H1 (cell line): Measurements from ENCODE around the gene TEX10. TPM values are rescaled to one million over a fixed set of nuclear protein-coding genes. Genes with fewer than 3 reads are reported as not detected.

ENCODE experiments used
- CTCF ChIA-PET: fragments of 300-600 bp; sonication (Branson Sonifier 250); formaldehyde crosslinking; loops from one replicate; lab custom pipeline; 2021; ENCODE audit not compliant: partially characterized antibody; lab: Charles Lee
- POLR2A ChIA-PET: fragments of 300-600 bp; sonication (Branson Sonifier 250); formaldehyde crosslinking; loops from one replicate; lab custom pipeline; 2021; ENCODE audit warnings: inconsistent platforms; ENCODE audit not compliant: partially characterized antibody; lab: Charles Lee
- DNase-seq, 2 experiments: peaks; one replicate each; pipeline versions ENCODE4 v3.0.0 to v3.0.0-alpha.2; 2010 to 2022; ENCODE audit warnings: low spot score in 2 of 2, low read depth in 1 of 2, mixed read lengths in 1 of 2
- FAIRE-seq: peaks from 2 replicates; lab custom pipeline; 2011; peaks lifted over from hg19 to GRCh38; lab: Jason Lieb, UNC
- H2AFZ ChIP-seq: 2 replicates; pipeline ENCODE4 v1.8.1; 2012; ENCODE audit warnings: low read length, inconsistent platforms
- H2AK5ac ChIP-seq: 2 replicates; pipeline ENCODE4 v1.6.1; 2013; ENCODE audit warnings: low read depth, low read length
- H2BK120ac ChIP-seq: replicated peaks from 2 replicates; pipeline ENCODE3; 2013; ENCODE audit warnings: low read depth, low read length, inconsistent platforms
- H2BK12ac ChIP-seq: 2 replicates; pipeline ENCODE4 v1.6.1; 2013; ENCODE audit warnings: low read depth, low read length
- H2BK15ac ChIP-seq: 2 replicates; pipeline ENCODE4 v1.6.1; 2013; ENCODE audit warnings: low read length
- H2BK20ac ChIP-seq: 2 replicates; pipeline ENCODE4 v1.6.1; 2013; ENCODE audit warnings: low read length
- H2BK5ac ChIP-seq: 2 replicates; pipeline ENCODE4 v1.6.1; 2013; ENCODE audit warnings: low read depth, low read length
- H3K14ac ChIP-seq: 2 replicates; pipeline ENCODE4 v1.6.1; 2013; ENCODE audit warnings: inconsistent platforms; ENCODE audit not compliant: insufficient read length
- H3K18ac ChIP-seq: 2 replicates; pipeline ENCODE4 v1.6.1; 2013; ENCODE audit warnings: low read length; ENCODE audit errors: extremely low read depth
- H3K23ac ChIP-seq: 2 replicates; pipeline ENCODE4 v1.6.1; 2013; ENCODE audit warnings: inconsistent platforms; ENCODE audit not compliant: insufficient read length
- H3K23me2 ChIP-seq: 2 replicates; pipeline ENCODE4 v1.6.1; 2013; ENCODE audit warnings: low read depth, low read length
- H3K27ac ChIP-seq: 2 replicates; pipeline ENCODE4 v1.6.1; 2011; ENCODE audit warnings: low read depth, low read length, inconsistent platforms
- H3K27me3 ChIP-seq, 4 experiments: replicated peaks in 1 of 4; 1 replicate in 1 of 4; 2 replicates in 3 of 4; pipeline versions ENCODE4 v1.6.1 to v1.8.1; 2011 to 2013; ENCODE audit warnings: low read length in 3 of 4, mild to moderate bottlenecking in 3 of 4, inconsistent platforms in 2 of 4, mixed read lengths in 2 of 4, moderate library complexity in 1 of 4; ENCODE audit not compliant: control insufficient read depth in 3 of 4, insufficient read depth in 3 of 4; ENCODE audit errors: extremely low read depth in 1 of 4
- H3K36me3 ChIP-seq, 4 experiments: 2 replicates each; pipeline versions ENCODE4 v1.6.1 to v1.8.1; 2011 to 2013; ENCODE audit warnings: mild to moderate bottlenecking in 4 of 4, low read length in 3 of 4, moderate library complexity in 2 of 4, control low read depth in 1 of 4, inconsistent platforms in 1 of 4; ENCODE audit not compliant: insufficient read depth in 4 of 4, control insufficient read depth in 2 of 4
- H3K4ac ChIP-seq: replicated peaks from 2 replicates; pipeline ENCODE3; 2013; ENCODE audit warnings: low read length, low read depth, mixed read lengths, inconsistent platforms; ENCODE audit not compliant: insufficient read length
- H3K4me1 ChIP-seq, 4 experiments: replicated peaks in 1 of 4; 1 replicate in 1 of 4; 2 replicates in 3 of 4; pipeline versions ENCODE4 v1.6.1 to v1.8.1; 2011 to 2013; ENCODE audit warnings: low read length in 3 of 4, inconsistent platforms in 2 of 4, mixed read lengths in 1 of 4; ENCODE audit not compliant: insufficient read depth in 4 of 4, control insufficient read depth in 3 of 4
- H3K4me2 ChIP-seq, 2 experiments: 2 replicates each; pipeline versions ENCODE4 v1.6.1 to v1.8.1; 2011 to 2013; ENCODE audit warnings: low read depth in 2 of 2, low read length in 2 of 2, control low read depth in 1 of 2, inconsistent platforms in 1 of 2, mild to moderate bottlenecking in 1 of 2; ENCODE audit not compliant: insufficient read depth in 1 of 2
- H3K4me3 ChIP-seq, 4 experiments: fragments of 200-600, 300-600 bp in 1 of 4; sonication (generic), shearing (Covaris generic), sonication (Bioruptor Twin) in 1 of 4; 2 replicates each; pipeline versions ENCODE4 v1.5.1 to v1.8.1; 2011 to 2016; ENCODE audit warnings: low read length in 4 of 4, low read depth in 3 of 4, control low read depth in 2 of 4, inconsistent platforms in 2 of 4, mild to moderate bottlenecking in 2 of 4, mixed read lengths in 1 of 4, moderate library complexity in 1 of 4; ENCODE audit not compliant: insufficient read depth in 2 of 4; ENCODE audit errors: extremely low read depth in 1 of 4
- H3K56ac ChIP-seq: replicated peaks from 2 replicates; pipeline ENCODE3; 2013; ENCODE audit warnings: low read depth, mild to moderate bottlenecking, mixed read lengths, low read length, inconsistent platforms; ENCODE audit not compliant: insufficient read length
- H3K79me1 ChIP-seq: 2 replicates; pipeline ENCODE4 v1.6.1; 2013; ENCODE audit warnings: low read depth, low read length, control low read depth
- H3K79me2 ChIP-seq, 2 experiments: 2 replicates each; pipeline versions ENCODE4 v1.6.1 to v1.8.1; 2012 to 2013; ENCODE audit warnings: low read length in 2 of 2, mild to moderate bottlenecking in 2 of 2, inconsistent platforms in 1 of 2; ENCODE audit not compliant: insufficient read depth in 2 of 2, control insufficient read depth in 1 of 2
- H3K9ac ChIP-seq, 4 experiments: replicated peaks in 1 of 4; 1 replicate in 1 of 4; 2 replicates in 3 of 4; pipeline versions ENCODE4 v1.6.1 to v1.8.1; 2011 to 2013; ENCODE audit warnings: low read depth in 3 of 4, low read length in 3 of 4, control low read depth in 2 of 4, mild to moderate bottlenecking in 2 of 4, moderate library complexity in 2 of 4, inconsistent platforms in 1 of 4; ENCODE audit errors: extremely low read depth in 1 of 4
- H3K9me3 ChIP-seq, 2 experiments: 2 replicates each; pipeline versions ENCODE4 v1.6.1 to v1.8.1; 2012 to 2013; ENCODE audit warnings: mild to moderate bottlenecking in 2 of 2, moderate library complexity in 2 of 2, control low read depth in 1 of 2, inconsistent platforms in 1 of 2, low read depth in 1 of 2, low read length in 1 of 2, mixed read lengths in 1 of 2; ENCODE audit not compliant: insufficient read depth in 2 of 2
- H4K20me1 ChIP-seq, 2 experiments: replicated peaks in 1 of 2; 2 replicates each; pipeline versions ENCODE3 to v1.8.1; 2011 to 2013; ENCODE audit warnings: inconsistent platforms in 2 of 2, low read length in 2 of 2, mild to moderate bottlenecking in 1 of 2; ENCODE audit not compliant: insufficient read depth in 2 of 2, control insufficient read depth in 1 of 2
- H4K5ac ChIP-seq: 2 replicates; pipeline ENCODE4 v1.6.1; 2013; ENCODE audit warnings: low read length, low read depth, mixed read lengths, inconsistent platforms; ENCODE audit not compliant: insufficient read length
- H4K8ac ChIP-seq: 2 replicates; pipeline ENCODE4 v1.8.0; 2013; ENCODE audit warnings: mild to moderate bottlenecking, moderate library complexity, low read length, inconsistent platforms; ENCODE audit not compliant: insufficient read depth; ENCODE audit errors: extremely low read depth
- H4K91ac ChIP-seq: replicated peaks from 2 replicates; pipeline ENCODE3; 2013; ENCODE audit warnings: low read length, mixed read lengths, inconsistent platforms; ENCODE audit not compliant: insufficient read length
- BACH1 ChIP-seq: IDR thresholded peaks from 2 replicates; pipeline ENCODE4 v1.6.1; 2012; ENCODE audit warnings: low read length, improper control_type of control experiment
- BRCA1 ChIP-seq: IDR thresholded peaks from 2 replicates; pipeline ENCODE4 v1.6.1; 2012; ENCODE audit warnings: low read depth, low read length, improper control_type of control experiment
- CHD2 ChIP-seq: IDR thresholded peaks from 2 replicates; pipeline ENCODE4 v1.6.1; 2012; ENCODE audit warnings: low read length, improper control_type of control experiment
- FOSL1 ChIP-seq: IDR thresholded peaks from 2 replicates; pipeline ENCODE4 v1.6.1; 2011; ENCODE audit warnings: mild to moderate bottlenecking, low read depth, low read length, moderate library complexity; ENCODE audit not compliant: insufficient read depth
- HDAC2 ChIP-seq, 2 experiments: fragments of 300-600 bp in 1 of 2; sonication (generic) in 1 of 2; IDR thresholded peaks; 2 replicates each; pipeline ENCODE4 v1.6.1; 2011 to 2012; ENCODE audit warnings: low read depth in 2 of 2, low read length in 2 of 2, mild to moderate bottlenecking in 2 of 2, moderate library complexity in 2 of 2, borderline replicate concordance in 1 of 2, inconsistent platforms in 1 of 2
- RBBP5 ChIP-seq: IDR thresholded peaks from 2 replicates; pipeline ENCODE4 v1.7.1; 2012; ENCODE audit warnings: low read depth, mild to moderate bottlenecking, inconsistent platforms, low read length, moderate library complexity, borderline replicate concordance
- RFX5 ChIP-seq: IDR thresholded peaks from 2 replicates; pipeline ENCODE4 v1.6.1; 2011; ENCODE audit warnings: low read depth, low read length, improper control_type of control experiment, borderline replicate concordance
- SUZ12 ChIP-seq: fragments of 200-600 bp; sonication (generic); IDR thresholded peaks from 2 replicates; pipeline ENCODE4 v1.6.1; 2012; ENCODE audit warnings: mild to moderate bottlenecking, inconsistent platforms, low read length, moderate library complexity, mixed read lengths
- TAF7 ChIP-seq: optimal IDR thresholded peaks from 2 replicates; pipeline ENCODE3; 2011; ENCODE audit warnings: low read depth, mild to moderate bottlenecking, inconsistent platforms, low read length, moderate library complexity, borderline replicate concordance
- USF2 ChIP-seq: IDR thresholded peaks from 2 replicates; pipeline ENCODE4 v1.6.1; 2011; ENCODE audit warnings: low read length, improper control_type of control experiment
- ZNF274 ChIP-seq: IDR thresholded peaks from 2 replicates; pipeline ENCODE4 v1.7.0; 2012; ENCODE audit warnings: low read length, borderline replicate concordance; ENCODE audit errors: extremely low read depth
- WGBS, 2 experiments: shearing (Covaris generic) in 1 of 2; methylation state at CpG; one replicate each; pipeline versions ENCODE4 v1.1.6 to v1.1.7; 2013 to 2015; ENCODE audit warnings: low lambda C conversion rate in 2 of 2, mixed read lengths in 2 of 2, inconsistent platforms in 1 of 2, low coverage in 1 of 2, missing lambda C conversion rate in 1 of 2; ENCODE audit not compliant: insufficient replicate concordance in 2 of 2, insufficient coverage in 1 of 2, insufficient read length in 1 of 2; ENCODE audit errors: extremely low coverage in 1 of 2, missing lambda C conversion rate in 1 of 2; 5-methylcytosine and 5-hydroxymethylcytosine counted together
- polyA plus RNA-seq, 7 experiments: library from polyadenylated mRNA; depleted of rRNA in 3 of 7; stranded (reverse) in 5 of 7; unstranded in 2 of 7; fragments of >200 nt in 5 of 7; fragments of 200-250 nt in 2 of 7; gene quantifications; 1 replicate in 5 of 7; 2 replicates in 1 of 7; 4 replicates in 1 of 7; pipeline versions ENCODE4 v1.2.1 to v1.2.3, GENCODE V29; 2011 to 2013; ENCODE audit warnings: missing spikeins in 2 of 7, mixed read lengths in 2 of 7
- total RNA-seq: library from RNA; stranded (reverse); fragmentation: NEBNext Ultra II Directional; extraction: Animal tissue kit (Norgen Biotek cat#: 25700); gene quantifications from 2 replicates; pipeline ENCODE4 v1.2.1, GENCODE V29; 2021

The TEX10 gene
- total and polyA plus RNA-seq, 2 of the 8 experiments (the other 6 are each of a cell fraction or from before 2014, with no cell fraction given): 46.9 to 81.0 TPM

- no peak overlapping the region for H2BK12ac ChIP-seq
- no peak overlapping the region for H3K18ac ChIP-seq
- H3K4me3 ChIP-seq: no peak overlapping the region
- no peak overlapping the region for H4K91ac ChIP-seq
- H3K9ac ChIP-seq: no peak overlapping the region
- H2AFZ ChIP-seq: no peak overlapping the region
- no peaks in the 10 kb centered on the region for H3K27me3 ChIP-seq
- H4K20me1 ChIP-seq: no peaks in the 10 kb centered on the region
- no peak for TF ChIP-seq BACH1
- TF ChIP-seq SUZ12: no peak
- no peak for TF ChIP-seq RFX5
- no peak for TF ChIP-seq TAF7
- TF ChIP-seq USF2: no peak
- TF ChIP-seq RBBP5: no peak
- TF ChIP-seq HDAC2 (IDR thresholded peaks at IDR 0.05; ENCODE audit: borderline replicate concordance in 1 of 2, low read depth in 2 of 2, low read length in 2 of 2): no peak
- TF ChIP-seq ZNF274: no peak
- TF ChIP-seq BRCA1: no peak
- no peak for TF ChIP-seq CHD2
- no peak for TF ChIP-seq FOSL1
- no peak overlapping the region for H2BK120ac ChIP-seq
- H3K9me3 ChIP-seq: no peaks in the 10 kb centered on the region
- no peak overlapping the region for H2AK5ac ChIP-seq
- FAIRE-seq: no peak
- H3K56ac ChIP-seq: no peak overlapping the region
- no peak for DNase-seq
- no peaks in the 10 kb centered on the region for H3K79me1 ChIP-seq
- no peak overlapping the region for H3K4me2 ChIP-seq
- 79% methylated on average over 4 of the region's 4 CpGs; no CpG with 5 or more reads in 1 of the 2 experiments for WGBS, 2 experiments
- no peak overlapping the region for H2BK15ac ChIP-seq
- H2BK20ac ChIP-seq: no peak overlapping the region
- no peaks in the 10 kb centered on the region for H3K23me2 ChIP-seq
- no peak overlapping the region for H3K4ac ChIP-seq
- no peaks in the 10 kb centered on the region for H3K4me1 ChIP-seq
- ChIA-PET CTCF (interaction anchor here (0.7 to 1.0 kb wide), 3 partner anchors 75 to 216 kb away, joined by 3 read pairs; no protein-coding TSS in a partner anchor), POLR2A (no interaction called here)
- H2BK5ac ChIP-seq: no peak overlapping the region
- H4K5ac ChIP-seq: no peak overlapping the region
- H4K8ac ChIP-seq: no peak overlapping the region; the same call in 1 of the 2 replicates
- H3K23ac ChIP-seq: no peak overlapping the region
- no peak overlapping the region for H3K14ac ChIP-seq
- no peaks in the 10 kb centered on the region for H3K79me2 ChIP-seq
- H3K36me3 ChIP-seq: no peaks in the 10 kb centered on the region
- no peak overlapping the region for H3K27ac ChIP-seq
Observed at GRCh38 chr9:100379862-100380261, 27.1 kb upstream of the TEX10 start.
